Glutamatergic neuron (in vitro differentiated cells): ENCODE results near the gene CAMTA1. TPM values are rescaled to one million over a fixed set of nuclear protein-coding genes. Genes with fewer than 3 reads are reported as not detected.

Experiments
- DNase-seq: peaks from one replicate; pipeline ENCODE4 v3.0.0; 2022
- H3K27ac Mint-ChIP-seq: one replicate; pipeline ENCODE4 v1.8.0; 2020; ENCODE audit warnings: mild to moderate bottlenecking, mixed read lengths, inconsistent platforms; ENCODE audit not compliant: unreplicated experiment
- H3K27me3 Mint-ChIP-seq: one replicate; pipeline ENCODE4 v1.8.0; 2020; ENCODE audit warnings: mild to moderate bottlenecking, moderate library complexity, mixed read lengths, inconsistent platforms; ENCODE audit not compliant: unreplicated experiment
- H3K36me3 Mint-ChIP-seq: one replicate; pipeline ENCODE4 v1.8.0; 2020; ENCODE audit warnings: mild to moderate bottlenecking, mixed read lengths, inconsistent platforms; ENCODE audit not compliant: unreplicated experiment
- H3K4me1 Mint-ChIP-seq: one replicate; pipeline ENCODE4 v1.8.0; 2020; ENCODE audit warnings: mild to moderate bottlenecking, low read depth, mixed read lengths, inconsistent platforms; ENCODE audit not compliant: unreplicated experiment
- H3K4me3 Mint-ChIP-seq: one replicate; pipeline ENCODE4 v1.8.0; 2020; ENCODE audit warnings: mild to moderate bottlenecking, mixed read lengths, inconsistent platforms; ENCODE audit not compliant: unreplicated experiment
- H3K9me3 Mint-ChIP-seq: one replicate; pipeline ENCODE4 v1.8.0; 2020; ENCODE audit warnings: mild to moderate bottlenecking, moderate library complexity, mixed read lengths, inconsistent platforms; ENCODE audit not compliant: unreplicated experiment
- total RNA-seq: library from RNA; stranded (reverse); fragmentation: NEBNext Ultra II Directional; extraction: Animal tissue kit (Norgen Biotek cat#: 25700); gene quantifications from one replicate; pipeline ENCODE4 v1.2.1, GENCODE V29; 2021; ENCODE audit not compliant: unreplicated experiment
- TF ChIP-seq, protein P1 (sequence below): fragments of 200-600 bp; sonication (generic); IDR thresholded peaks from one replicate; pipeline ENCODE4 v1.5.0; 2021; ENCODE audit not compliant: partially characterized antibody, unreplicated experiment

CAMTA1 gene
- total RNA-seq, 1 donor from 2014 or later: 77.2 TPM

DNA sequence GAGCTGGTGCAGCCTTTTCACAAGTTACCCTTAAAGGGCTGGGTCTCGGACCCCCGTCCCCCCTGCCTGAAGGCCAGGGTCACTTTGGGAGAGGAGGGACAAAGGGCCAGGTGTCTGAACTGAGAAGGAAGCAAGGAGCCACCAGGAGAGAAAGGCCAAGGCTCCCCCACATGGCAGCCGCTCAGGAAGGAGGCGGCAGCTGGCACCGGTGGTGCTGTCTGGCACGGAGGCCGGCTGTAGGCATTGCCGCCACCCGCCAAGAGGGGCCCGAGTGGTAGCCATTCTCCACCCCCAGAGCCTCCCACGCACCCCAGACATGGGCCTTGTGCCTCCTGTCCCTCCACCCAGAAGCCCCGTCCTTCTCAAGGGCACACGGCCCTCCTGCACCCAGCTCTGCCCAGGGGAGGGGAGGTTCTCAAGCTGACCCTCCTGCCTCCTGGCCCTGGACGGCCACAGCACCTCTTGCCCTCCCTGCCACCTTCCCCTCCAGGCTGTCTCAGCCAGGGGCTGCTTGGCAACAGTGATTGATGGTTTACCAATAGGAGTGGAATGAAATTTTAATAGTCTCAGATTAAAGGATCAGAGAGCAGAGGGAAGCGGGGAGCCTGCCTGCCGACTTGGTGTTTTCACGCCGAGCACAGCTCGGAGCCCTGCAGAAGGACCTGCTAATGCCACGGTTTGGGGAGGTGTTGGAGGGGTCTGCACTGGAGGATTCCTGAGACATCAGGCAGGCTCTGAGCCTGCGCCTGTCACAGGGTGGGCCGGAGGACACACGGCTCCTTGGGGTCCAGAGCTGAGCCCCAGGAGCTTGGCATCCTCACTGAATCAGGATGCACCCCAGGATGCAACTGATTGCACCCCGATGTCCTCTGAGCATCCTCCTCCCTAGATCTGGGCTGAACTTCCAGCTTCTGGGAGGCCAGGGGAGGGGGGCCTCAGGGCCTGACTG lies 773.9 kb downstream of the CAMTA1 start:
- Mint-ChIP-seq H3K4me1 (peaks cover 5% of the 10 kb centered on the region), H3K36me3 (no peaks in the 10 kb centered on the region), H3K4me3 (no peak overlapping the region), H3K9me3 (peaks cover 4% of the 10 kb centered on the region), H3K27ac (no peak overlapping the region), H3K27me3 (peaks cover 8% of the 10 kb centered on the region)
- TF ChIP-seq, protein P1, sequence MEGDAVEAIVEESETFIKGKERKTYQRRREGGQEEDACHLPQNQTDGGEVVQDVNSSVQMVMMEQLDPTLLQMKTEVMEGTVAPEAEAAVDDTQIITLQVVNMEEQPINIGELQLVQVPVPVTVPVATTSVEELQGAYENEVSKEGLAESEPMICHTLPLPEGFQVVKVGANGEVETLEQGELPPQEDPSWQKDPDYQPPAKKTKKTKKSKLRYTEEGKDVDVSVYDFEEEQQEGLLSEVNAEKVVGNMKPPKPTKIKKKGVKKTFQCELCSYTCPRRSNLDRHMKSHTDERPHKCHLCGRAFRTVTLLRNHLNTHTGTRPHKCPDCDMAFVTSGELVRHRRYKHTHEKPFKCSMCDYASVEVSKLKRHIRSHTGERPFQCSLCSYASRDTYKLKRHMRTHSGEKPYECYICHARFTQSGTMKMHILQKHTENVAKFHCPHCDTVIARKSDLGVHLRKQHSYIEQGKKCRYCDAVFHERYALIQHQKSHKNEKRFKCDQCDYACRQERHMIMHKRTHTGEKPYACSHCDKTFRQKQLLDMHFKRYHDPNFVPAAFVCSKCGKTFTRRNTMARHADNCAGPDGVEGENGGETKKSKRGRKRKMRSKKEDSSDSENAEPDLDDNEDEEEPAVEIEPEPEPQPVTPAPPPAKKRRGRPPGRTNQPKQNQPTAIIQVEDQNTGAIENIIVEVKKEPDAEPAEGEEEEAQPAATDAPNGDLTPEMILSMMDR: no peak
- peak; percentile 12 for DNase-seq

DNA sequence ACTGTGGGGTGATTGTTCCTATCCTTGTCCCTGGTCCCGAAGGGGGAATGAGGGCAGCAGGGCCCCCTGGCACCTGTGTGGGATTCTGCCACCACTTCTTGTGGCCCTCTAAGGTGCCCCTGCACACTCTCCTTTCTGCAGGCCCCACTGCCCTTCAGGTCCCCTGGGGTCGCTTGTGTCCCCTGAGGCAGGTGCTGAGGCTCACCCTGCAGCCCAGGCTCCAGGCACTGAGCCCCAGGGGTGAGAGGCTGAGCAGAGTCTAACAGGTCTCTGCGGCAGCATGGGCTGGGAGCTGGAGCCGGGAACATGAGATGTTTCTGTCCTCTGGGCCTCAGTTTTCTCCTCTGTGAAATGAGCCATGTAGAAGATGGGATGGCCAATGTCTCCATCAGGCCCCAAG lies 774.9 kb downstream of the CAMTA1 start:
- Mint-ChIP-seq H3K4me1 (peaks cover 4% of the 10 kb centered on the region), H3K27me3 (peaks cover 3% of the 10 kb centered on the region), H3K9me3 (peaks cover 3% of the 10 kb centered on the region), H3K4me3 (no peak overlapping the region), H3K27ac (no peak overlapping the region), H3K36me3 (no peaks in the 10 kb centered on the region)
- TF ChIP-seq, protein P1: no peak
- DNase-seq: peak; percentile 9

DNA sequence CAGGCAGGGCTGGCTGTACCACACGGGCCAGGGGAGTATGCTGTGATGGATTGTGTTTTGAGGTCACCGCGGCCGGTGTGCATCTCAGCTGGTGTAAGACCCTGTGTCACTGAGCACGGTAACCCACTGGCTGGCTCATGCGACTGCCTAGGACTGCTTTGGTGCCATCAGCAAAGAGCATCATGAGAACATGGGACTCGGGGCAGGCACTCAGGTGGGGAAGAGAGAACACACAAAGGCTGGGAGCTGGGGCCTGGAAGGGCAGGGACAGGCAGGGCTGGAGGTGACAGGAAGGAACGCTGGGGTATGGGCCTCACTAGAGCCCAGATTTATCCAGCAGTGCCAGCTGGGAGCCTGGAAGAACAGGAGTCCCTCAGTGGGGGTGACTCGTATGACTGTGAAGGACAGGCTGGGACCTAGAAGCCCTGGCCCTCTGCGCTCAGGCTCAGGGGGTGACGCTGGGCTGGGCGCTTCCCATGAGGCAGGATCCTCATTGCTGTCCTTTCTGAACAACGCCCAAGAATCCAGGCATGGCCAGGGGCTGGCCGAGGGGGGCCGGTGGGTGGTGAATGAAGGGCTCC lies 775.4 kb downstream of the CAMTA1 start:
- no peaks in the 10 kb centered on the region for H3K36me3 Mint-ChIP-seq
- TF ChIP-seq, protein P1: no peak
- H3K27ac Mint-ChIP-seq: no peak overlapping the region
- peak; percentile 10 for DNase-seq
- peaks cover 3% of the 10 kb centered on the region for H3K9me3 Mint-ChIP-seq
- no peak overlapping the region for H3K4me3 Mint-ChIP-seq
- H3K4me1 Mint-ChIP-seq: peaks cover 2% of the 10 kb centered on the region
- H3K27me3 Mint-ChIP-seq: peaks cover 3% of the 10 kb centered on the region

DNA sequence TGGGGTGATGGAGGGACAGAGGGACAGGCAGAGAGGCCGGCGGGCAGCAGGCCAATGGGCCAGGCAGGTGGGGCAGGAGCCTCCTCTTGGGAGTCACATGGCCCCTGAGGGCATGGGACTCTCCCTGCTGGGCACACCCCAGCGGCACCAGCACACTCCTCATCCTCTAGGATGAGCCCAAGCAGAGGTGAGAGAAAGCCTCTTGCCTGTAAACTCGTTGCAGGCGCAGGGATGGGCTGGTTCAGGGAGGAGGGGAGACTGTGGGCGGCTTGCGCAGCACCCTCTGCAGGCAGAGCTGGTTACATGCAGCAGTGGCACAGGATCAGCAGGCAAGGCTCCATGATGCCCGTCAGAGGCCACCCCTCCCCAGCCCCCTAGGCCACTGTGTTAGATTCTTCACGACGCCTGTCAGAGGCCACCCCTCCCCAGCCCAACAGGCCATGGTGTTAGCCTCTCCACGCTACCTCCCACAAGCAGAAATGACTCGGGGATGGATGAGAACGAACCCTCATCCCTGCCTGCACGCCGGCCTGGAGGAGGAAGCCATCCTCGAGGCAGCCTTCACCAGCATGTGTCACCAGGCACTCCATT lies 776.2 kb downstream of the CAMTA1 start:
- H3K4me3 Mint-ChIP-seq: no peak overlapping the region
- peaks cover 2% of the 10 kb centered on the region for H3K4me1 Mint-ChIP-seq
- TF ChIP-seq, protein P1: peak; percentile 37
- H3K36me3 Mint-ChIP-seq: no peaks in the 10 kb centered on the region
- DNase-seq: peak; percentile 73
- H3K27me3 Mint-ChIP-seq: peaks cover 1% of the 10 kb centered on the region
- H3K27ac Mint-ChIP-seq: no peak overlapping the region
- peaks cover 3% of the 10 kb centered on the region for H3K9me3 Mint-ChIP-seq
